Activated B cell treated with CpG ODN at 0.5 μM for 24 hours (primary cell): Measurements from ENCODE around the gene THUMPD2. TPM values are rescaled to one million over a fixed set of nuclear protein-coding genes. Genes with fewer than 3 reads are reported as not detected.

Experiments used
- ATAC-seq: fragments of 200-7000 bp; cut with Tn5 transposase; one replicate; pipeline ENCODE4 v1.10.0; 2021; ENCODE audit warnings: low read depth, mild to moderate bottlenecking, moderate library complexity
- CTCF ChIA-PET: fragments of 350-600 bp; sonication (Branson Sonifier 250); formaldehyde crosslinking; loops from one replicate; lab custom pipeline; 2021; ENCODE audit warnings: antibody characterized with exemption; lab: Charles Lee
- POLR2A ChIA-PET: fragments of 350-600 bp; sonication (Branson Sonifier 250); formaldehyde crosslinking; loops from one replicate; lab custom pipeline; 2021; ENCODE audit warnings: antibody characterized with exemption; lab: Charles Lee
- DNase-seq: peaks from one replicate; pipeline ENCODE4 v3.0.0; 2022
- H3K27ac Mint-ChIP-seq: one replicate; pipeline ENCODE4 v1.8.0; 2020; ENCODE audit warnings: mixed read lengths
- H3K27me3 Mint-ChIP-seq: one replicate; pipeline ENCODE4 v1.8.0; 2021; ENCODE audit warnings: mixed read lengths
- H3K36me3 Mint-ChIP-seq: one replicate; pipeline ENCODE4 v1.8.0; 2021; ENCODE audit warnings: low read depth, mixed read lengths
- H3K4me1 Mint-ChIP-seq: one replicate; pipeline ENCODE4 v1.8.0; 2021; ENCODE audit warnings: mixed read lengths
- H3K4me3 Mint-ChIP-seq: one replicate; pipeline ENCODE4 v1.8.0; 2020; ENCODE audit warnings: mild to moderate bottlenecking, mixed read lengths
- H3K9me3 Mint-ChIP-seq: one replicate; pipeline ENCODE4 v1.8.0; 2020; ENCODE audit warnings: mixed read lengths
- CTCF ChIP-seq: fragments of 200-600 bp; IDR thresholded peaks from one replicate; pipeline ENCODE4 v1.8.0; 2022; ENCODE audit warnings: antibody characterized with exemption, mild to moderate bottlenecking
- intact Hi-C: fragments of 100-400 bp; cut with micrococcal nuclease; formaldehyde crosslinking; loops from one replicate; pipeline ENCODE4 v1.15.1; 2024
- total RNA-seq: library from RNA; stranded (reverse); gene quantifications from 2 replicates; pipeline ENCODE4 v1.2.3, GENCODE V29; 2022

Gene THUMPD2
- total RNA-seq, 1 donor from 2014 or later: 13.2 TPM

GRCh38 chr2:39715822-39716221 is 63.2 kb downstream of the THUMPD2 start:
- ATAC-seq: no peak
- Mint-ChIP-seq H3K27me3 (peaks cover 6% of the 10 kb centered on the region), H3K9me3 (no peaks in the 10 kb centered on the region), H3K27ac (no peak overlapping the region), H3K4me1 (no peaks in the 10 kb centered on the region), H3K36me3 (no peaks in the 10 kb centered on the region), H3K4me3 (no peak overlapping the region)
- ChIA-PET CTCF (no interaction called here), POLR2A (no interaction called here)
- no peak for DNase-seq
- no peak for TF ChIP-seq CTCF
- intact Hi-C loops: no loop called here

GRCh38 chr2:39715095-39715494 is 64.0 kb downstream of the THUMPD2 start:
- Mint-ChIP-seq H3K27ac (no peak overlapping the region), H3K9me3 (no peaks in the 10 kb centered on the region), H3K27me3 (peaks cover 5% of the 10 kb centered on the region), H3K36me3 (no peaks in the 10 kb centered on the region), H3K4me3 (no peak overlapping the region), H3K4me1 (no peaks in the 10 kb centered on the region)
- DNase-seq (no peak), ATAC-seq (no peak)
- intact Hi-C loops: no loop called here
- ChIA-PET POLR2A (no interaction called here), CTCF (no interaction called here)
- TF ChIP-seq CTCF: no peak

GRCh38 chr2:39712953-39713352 is 66.1 kb downstream of the THUMPD2 start:
- Mint-ChIP-seq H3K27ac (no peak overlapping the region), H3K4me3 (no peak overlapping the region), H3K36me3 (no peaks in the 10 kb centered on the region), H3K9me3 (no peaks in the 10 kb centered on the region), H3K4me1 (no peaks in the 10 kb centered on the region), H3K27me3 (peaks cover 7% of the 10 kb centered on the region)
- CTCF ChIA-PET: no interaction called here
- TF ChIP-seq CTCF: no peak
- DNase-seq (no peak), ATAC-seq (no peak)
- POLR2A ChIA-PET: no interaction called here
- intact Hi-C loops: no loop called here

- H3K36me3 Mint-ChIP-seq: no peaks in the 10 kb centered on the region
- no peak for ATAC-seq
- no peaks in the 10 kb centered on the region for H3K4me1 Mint-ChIP-seq
- peaks cover 14% of the 10 kb centered on the region for H3K27me3 Mint-ChIP-seq
- no peak overlapping the region for H3K27ac Mint-ChIP-seq
- no peaks in the 10 kb centered on the region for H3K9me3 Mint-ChIP-seq
- no peak for TF ChIP-seq CTCF
- DNase-seq: no peak
- intact Hi-C loops: no loop called here
- ChIA-PET CTCF (no interaction called here), POLR2A (no interaction called here)
- H3K4me3 Mint-ChIP-seq: no peak overlapping the region
These were observed 68.3 kb downstream of the THUMPD2 start for GRCh38 chr2:39710807-39711206.

DNA sequence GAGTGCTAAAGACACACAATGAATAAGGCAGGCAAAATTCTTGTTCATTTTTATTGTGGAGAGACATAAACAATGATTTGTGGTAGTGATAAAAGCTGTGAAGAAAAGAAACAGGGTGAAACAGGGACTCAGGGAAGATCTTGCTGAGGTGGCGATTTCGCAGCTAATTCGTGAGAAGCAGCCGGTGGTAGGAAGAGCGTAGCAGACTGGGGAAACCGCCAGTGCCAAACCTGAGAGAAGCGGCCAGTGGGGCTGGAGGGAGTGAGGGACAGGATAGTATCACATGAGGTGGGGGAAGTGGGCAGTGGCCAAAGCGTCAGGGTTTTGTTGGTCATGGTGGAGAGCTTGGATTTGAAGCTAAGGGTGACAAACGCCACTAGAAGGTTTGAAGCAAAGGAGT is 71.1 kb downstream of the THUMPD2 start:
- DNase-seq (no peak), ATAC-seq (no peak)
- Mint-ChIP-seq H3K36me3 (no peaks in the 10 kb centered on the region), H3K4me3 (no peak overlapping the region), H3K27me3 (peaks cover 14% of the 10 kb centered on the region), H3K4me1 (no peaks in the 10 kb centered on the region), H3K9me3 (peaks cover 5% of the 10 kb centered on the region), H3K27ac (no peak overlapping the region)
- TF ChIP-seq CTCF: no peak
- intact Hi-C loops: no loop called here
- CTCF ChIA-PET: no interaction called here
- POLR2A ChIA-PET: no interaction called here
